HL-60 (cell line): ENCODE results near the gene TRIM29.

Experiments used
- CTCF ChIP-seq: IDR thresholded peaks from one replicate; pipeline ENCODE4 v1.5.1; 2011; ENCODE audit warnings: low read length, control low read depth, inconsistent platforms; ENCODE audit not compliant: insufficient read depth
- GABPA ChIP-seq: IDR thresholded peaks from 2 replicates; pipeline ENCODE4 v1.6.1; 2012; ENCODE audit warnings: low read depth
- REST ChIP-seq: IDR thresholded peaks from 2 replicates; pipeline ENCODE4 v1.6.1; 2012; ENCODE audit warnings: low read depth; ENCODE audit not compliant: insufficient replicate concordance
- SPI1 ChIP-seq: IDR thresholded peaks from 2 replicates; pipeline ENCODE4 v1.6.1; 2012; ENCODE audit warnings: low read depth, mild to moderate bottlenecking, borderline replicate concordance

- TF ChIP-seq CTCF: no peak
- TF ChIP-seq GABPA: no peak
- no peak for TF ChIP-seq REST
- TF ChIP-seq SPI1: no peak
These were observed 47.5 kb downstream of the TRIM29 start for GRCh38 chr11:120090411-120090810.
